KMS-11 (cell line): ENCODE results near the gene SFI1.

Experiments used
- H2AFZ ChIP-seq: fragments of 200-600 bp; sonication (generic); 2 replicates; pipeline ENCODE4 v1.6.1; 2016; ENCODE audit warnings: antibody characterized with exemption, mixed run types, low read depth
- H3K27ac ChIP-seq: fragments of 200-600 bp; sonication (generic); 2 replicates; pipeline ENCODE4 v1.6.1; 2016; ENCODE audit warnings: mild to moderate bottlenecking, mixed run types
- H3K27me3 ChIP-seq: fragments of 200-600 bp; sonication (generic); 2 replicates; pipeline ENCODE4 v1.6.1; 2017; ENCODE audit warnings: mild to moderate bottlenecking, low read depth, mixed run types, moderate library complexity; ENCODE audit not compliant: insufficient read depth
- H3K36me3 ChIP-seq: fragments of 200-600 bp; sonication (generic); 2 replicates; pipeline ENCODE4 v1.6.1; 2017; ENCODE audit warnings: mild to moderate bottlenecking, mixed run types; ENCODE audit not compliant: insufficient read depth
- H3K4me1 ChIP-seq: fragments of 200-600 bp; sonication (generic); 2 replicates; pipeline ENCODE4 v1.6.1; 2016; ENCODE audit warnings: mild to moderate bottlenecking, low read depth, mixed run types; ENCODE audit not compliant: poor library complexity, severe bottlenecking
- H3K4me2 ChIP-seq: fragments of 200-600 bp; sonication (generic); 2 replicates; pipeline ENCODE4 v1.7.0; 2016; ENCODE audit warnings: mild to moderate bottlenecking, mixed run types
- H3K4me3 ChIP-seq: fragments of 200-600 bp; sonication (generic); IDR thresholded peaks from 2 replicates; pipeline ENCODE4 v1.6.1; 2017; ENCODE audit warnings: low read depth, low read length, mixed read lengths; ENCODE audit not compliant: insufficient read depth
- H3K79me2 ChIP-seq: fragments of 200-600 bp; sonication (generic); 2 replicates; pipeline ENCODE4 v1.6.1; 2016; ENCODE audit warnings: low read depth, mixed run types; ENCODE audit not compliant: insufficient read depth
- H3K9ac ChIP-seq: fragments of 200-600 bp; sonication (generic); 2 replicates; pipeline ENCODE4 v1.6.1; 2016; ENCODE audit warnings: mild to moderate bottlenecking, mixed run types
- H4K20me1 ChIP-seq: fragments of 200-600 bp; sonication (generic); 2 replicates; pipeline ENCODE4 v1.6.1; 2016; ENCODE audit warnings: mild to moderate bottlenecking, mixed run types; ENCODE audit not compliant: insufficient read depth
- CTCF ChIP-seq: fragments of 200-600 bp; sonication (generic); conservative IDR thresholded peaks from 2 replicates; pipeline ENCODE4 v1.6.1; 2017; ENCODE audit warnings: low read depth, mild to moderate bottlenecking, antibody characterized with exemption, low read length, moderate library complexity, mixed read lengths

SFI1 gene

GRCh38 chr22:31610611-31611010, 114.3 kb downstream of the SFI1 start:
- no peak for TF ChIP-seq CTCF
- H3K36me3 ChIP-seq: no peaks in the 10 kb centered on the region
- no peaks in the 10 kb centered on the region for H3K27me3 ChIP-seq
- no peaks in the 10 kb centered on the region for H3K79me2 ChIP-seq
- H3K27ac ChIP-seq: no peak overlapping the region
- no peak overlapping the region for H3K4me2 ChIP-seq
- H3K4me3 ChIP-seq: no peak overlapping the region
- no peaks in the 10 kb centered on the region for H3K4me1 ChIP-seq
- H4K20me1 ChIP-seq: no peaks in the 10 kb centered on the region
- no peak overlapping the region for H3K9ac ChIP-seq
- no peak overlapping the region for H2AFZ ChIP-seq

GRCh38 chr22:31611061-31611760, 114.9 kb downstream of the SFI1 start:
- H3K9ac ChIP-seq: no peak overlapping the region
- no peak overlapping the region for H3K4me2 ChIP-seq
- no peak overlapping the region for H2AFZ ChIP-seq
- H3K27me3 ChIP-seq: no peaks in the 10 kb centered on the region
- H3K36me3 ChIP-seq: no peaks in the 10 kb centered on the region
- no peak overlapping the region for H3K27ac ChIP-seq
- no peaks in the 10 kb centered on the region for H3K79me2 ChIP-seq
- no peaks in the 10 kb centered on the region for H4K20me1 ChIP-seq
- H3K4me3 ChIP-seq: no peak overlapping the region
- no peak for TF ChIP-seq CTCF
- H3K4me1 ChIP-seq: peaks cover 4% of the 10 kb centered on the region

GRCh38 chr22:31612891-31613285, 116.6 kb downstream of the SFI1 start:
- H3K79me2 ChIP-seq: no peaks in the 10 kb centered on the region
- H3K27me3 ChIP-seq: no peaks in the 10 kb centered on the region
- H3K4me3 ChIP-seq: no peak overlapping the region
- no peak overlapping the region for H3K27ac ChIP-seq
- H3K9ac ChIP-seq: no peak overlapping the region
- TF ChIP-seq CTCF: no peak
- peaks cover 8% of the 10 kb centered on the region for H3K4me1 ChIP-seq
- no peaks in the 10 kb centered on the region for H3K36me3 ChIP-seq
- no peaks in the 10 kb centered on the region for H4K20me1 ChIP-seq
- no peak overlapping the region for H3K4me2 ChIP-seq
- H2AFZ ChIP-seq: no peak overlapping the region

- H3K4me3 ChIP-seq: no peak overlapping the region
- no peak overlapping the region for H2AFZ ChIP-seq
- no peak for TF ChIP-seq CTCF
- H3K4me1 ChIP-seq: peaks cover 8% of the 10 kb centered on the region
- no peaks in the 10 kb centered on the region for H3K27me3 ChIP-seq
- no peak overlapping the region for H3K9ac ChIP-seq
- H3K4me2 ChIP-seq: no peak overlapping the region
- no peaks in the 10 kb centered on the region for H3K36me3 ChIP-seq
- no peaks in the 10 kb centered on the region for H4K20me1 ChIP-seq
- H3K79me2 ChIP-seq: no peaks in the 10 kb centered on the region
- no peak overlapping the region for H3K27ac ChIP-seq
Observed at GRCh38 chr22:31613286-31613903, 117.1 kb downstream of the SFI1 start.
